Stomach (tissue), 4 donors: Measurements from ENCODE around the gene PTPRT.

Source experiments
- CTCF ChIP-seq, 7 experiments: fragments of 450-650 bp in 4 of 7; fragments of 200-600 bp in 3 of 7; sonication (generic) in 3 of 7; IDR thresholded peaks; one replicate each; pipeline ENCODE4 v1.5.1; 2016 to 2019; ENCODE audit warnings: antibody characterized with exemption in 7 of 7, control low read depth in 2 of 7, mild to moderate bottlenecking in 1 of 7
- POLR2A ChIP-seq, 4 donors: fragments of 450-650 bp; IDR thresholded peaks; one replicate each; pipeline ENCODE4 v1.6.1; 2016; ENCODE audit warnings: antibody characterized with exemption in 4 of 4, control low read depth in 2 of 4, mild to moderate bottlenecking in 1 of 4, moderate library complexity in 1 of 4

GRCh38 chr20:43191143-43191542 is 1.4 kb upstream of the PTPRT start:
- no peak for TF ChIP-seq CTCF (IDR thresholded peaks at IDR 0.05)
- TF ChIP-seq POLR2A (IDR thresholded peaks at IDR 0.05): no peak
